Neural progenitor cell (in vitro differentiated cells): ENCODE measurements around the gene PIAS1. TPM values are rescaled to one million over a fixed set of nuclear protein-coding genes. Genes with fewer than 3 reads are reported as not detected.

Experiments
- DNase-seq: peaks from one replicate; pipeline ENCODE4 v3.0.0-alpha.2; 2016; ENCODE audit warnings: low spot score
- H2AFZ ChIP-seq: fragments of 200-600 bp; sonication (generic); replicated peaks from 2 replicates; pipeline ENCODE4 v1.6.1; 2016; ENCODE audit warnings: antibody characterized with exemption
- H3F3A ChIP-seq: fragments of 200-600 bp; sonication (generic); 2 replicates; pipeline ENCODE4 v1.6.1; 2016; ENCODE audit warnings: antibody characterized with exemption, low read depth
- H3K27ac ChIP-seq: fragments of 200-600 bp; sonication (generic); 2 replicates; pipeline ENCODE4 v1.5.1; 2016; ENCODE audit warnings: mild to moderate bottlenecking
- H3K27me3 ChIP-seq: fragments of 200-600 bp; sonication (generic); 2 replicates; pipeline ENCODE4 v1.6.1; 2016; ENCODE audit warnings: mild to moderate bottlenecking, moderate library complexity
- H3K36me3 ChIP-seq: fragments of 200-600 bp; sonication (generic); 2 replicates; pipeline ENCODE4 v1.5.1; 2016
- H3K4me1 ChIP-seq: fragments of 200-600 bp; sonication (generic); 2 replicates; pipeline ENCODE4 v1.6.1; 2016; ENCODE audit warnings: mixed run types
- H3K4me2 ChIP-seq: fragments of 200-600 bp; sonication (generic); 2 replicates; pipeline ENCODE4 v1.6.1; 2016
- H3K4me3 ChIP-seq: fragments of 200-600 bp; sonication (generic); 2 replicates; pipeline ENCODE4 v1.5.1; 2016
- H3K79me2 ChIP-seq: fragments of 200-600 bp; sonication (generic); 2 replicates; pipeline ENCODE4 v1.6.1; 2016; ENCODE audit warnings: low read depth
- H3K9ac ChIP-seq: fragments of 200-600 bp; sonication (generic); 2 replicates; pipeline ENCODE4 v1.6.1; 2016
- H3K9me3 ChIP-seq: fragments of 200-600 bp; sonication (generic); 2 replicates; pipeline ENCODE4 v1.5.1; 2016; ENCODE audit warnings: low read depth
- H4K20me1 ChIP-seq: fragments of 200-600 bp; sonication (generic); 2 replicates; pipeline ENCODE4 v1.6.1; 2016; ENCODE audit warnings: low read depth
- H3K27ac Mint-ChIP-seq: 3 replicates; pipeline ENCODE4 v1.8.0; 2021; ENCODE audit warnings: mixed read lengths
- H3K27me3 Mint-ChIP-seq: 2 replicates; pipeline ENCODE4 v1.8.0; 2022; ENCODE audit warnings: low read depth, mild to moderate bottlenecking, inconsistent platforms, moderate library complexity, mixed read lengths; ENCODE audit not compliant: insufficient read depth
- H3K36me3 Mint-ChIP-seq: 3 replicates; pipeline ENCODE4 v1.8.0; 2021; ENCODE audit warnings: mixed read lengths
- H3K4me1 Mint-ChIP-seq: 3 replicates; pipeline ENCODE4 v1.8.0; 2021; ENCODE audit warnings: mixed read lengths
- H3K4me3 Mint-ChIP-seq: 3 replicates; pipeline ENCODE4 v1.8.0; 2021; ENCODE audit warnings: mild to moderate bottlenecking, moderate library complexity, mixed read lengths
- H3K9me3 Mint-ChIP-seq: 3 replicates; pipeline ENCODE4 v1.8.0; 2020; ENCODE audit warnings: mixed read lengths
- CTCF ChIP-seq: fragments of 200-600 bp; sonication (generic); IDR thresholded peaks from 2 replicates; pipeline ENCODE4 v1.5.1; 2017; ENCODE audit warnings: antibody characterized with exemption, mild to moderate bottlenecking
- EZH2 ChIP-seq: fragments of 200-600 bp; sonication (generic); IDR thresholded peaks from 2 replicates; pipeline ENCODE4 v1.6.1; 2017; ENCODE audit warnings: antibody characterized with exemption, mild to moderate bottlenecking, moderate library complexity
- EZH2phosphoT487 ChIP-seq: fragments of 200-600 bp; sonication (generic); IDR thresholded peaks from 2 replicates; pipeline ENCODE4 v1.6.1; 2017; ENCODE audit warnings: antibody characterized with exemption
- total RNA-seq: library from RNA; depleted of rRNA; stranded (reverse); fragments of >200 nt; gene quantifications from 2 replicates; pipeline ENCODE4 v1.2.3, GENCODE V29; 2015; ENCODE audit warnings: low replicate concordance

The PIAS1 gene
- total RNA-seq, 1 donor from 2014 or later, result 34.6 TPM

DNA sequence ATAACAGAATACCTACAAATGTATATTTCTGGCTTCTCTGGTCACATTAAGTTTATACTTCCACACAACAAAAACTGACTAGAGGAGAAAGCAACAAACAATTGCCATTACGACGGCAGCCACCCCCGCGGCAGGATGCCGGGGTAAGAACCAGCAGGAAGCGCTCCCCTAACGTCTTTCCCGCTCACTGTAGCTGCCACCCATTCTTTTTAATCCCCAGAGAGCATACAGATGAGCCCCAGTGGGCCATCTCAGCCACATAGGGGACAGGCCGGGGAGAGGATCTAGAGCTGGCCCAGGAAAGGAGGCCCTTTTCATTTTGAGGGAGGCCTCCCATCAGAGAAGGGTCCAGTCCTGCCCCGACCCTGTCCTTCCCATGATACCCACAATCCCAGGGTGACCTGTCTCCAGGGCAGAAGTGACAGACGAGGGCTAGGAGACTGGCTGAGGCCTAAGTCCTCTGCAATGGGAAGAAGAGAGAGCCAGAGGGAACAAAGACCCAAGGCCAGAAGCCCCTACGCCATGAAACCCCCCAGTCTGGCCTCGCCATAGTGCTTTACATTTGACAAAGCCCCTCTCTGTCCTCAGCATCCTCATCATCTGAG is 154.6 kb downstream of the PIAS1 start:
- H3K36me3 Mint-ChIP-seq, result peaks cover 2% of the 10 kb centered on the region
- H3K79me2 ChIP-seq, result no peaks in the 10 kb centered on the region
- H3K36me3 ChIP-seq, result no peaks in the 10 kb centered on the region
- H3K4me1 ChIP-seq, result peaks cover 25% of the 10 kb centered on the region
- H3K27ac Mint-ChIP-seq, result no peak overlapping the region
- peaks cover 10% of the 10 kb centered on the region for H3K27me3 ChIP-seq
- no peaks in the 10 kb centered on the region for H3K9me3 Mint-ChIP-seq
- DNase-seq, result no peak
- H2AFZ ChIP-seq, result no peak overlapping the region
- TF ChIP-seq CTCF, result no peak
- no peak for TF ChIP-seq EZH2phosphoT487
- no peak for TF ChIP-seq EZH2
- peaks cover 57% of the 10 kb centered on the region for H4K20me1 ChIP-seq
- no peak overlapping the region for H3K4me3 Mint-ChIP-seq
- H3K4me2 ChIP-seq, result no peak overlapping the region
- peaks cover 8% of the 10 kb centered on the region for H3F3A ChIP-seq
- H3K9ac ChIP-seq, result no peak overlapping the region
- H3K4me1 Mint-ChIP-seq, result peaks cover 18% of the 10 kb centered on the region
- H3K27ac ChIP-seq, result no peak overlapping the region
- no peaks in the 10 kb centered on the region for H3K9me3 ChIP-seq
- no peaks in the 10 kb centered on the region for H3K27me3 Mint-ChIP-seq
- no peak overlapping the region for H3K4me3 ChIP-seq

GRCh38 chr15:68209272-68209671 is 155.2 kb downstream of the PIAS1 start:
- Histone ChIP-seq H3F3A (peaks cover 8% of the 10 kb centered on the region), H3K27me3 (peaks cover 5% of the 10 kb centered on the region), H3K79me2 (peaks cover 4% of the 10 kb centered on the region), H3K9ac (no peak overlapping the region), H3K27ac (no peak overlapping the region), H3K4me1 (peaks cover 25% of the 10 kb centered on the region), H4K20me1 (peaks cover 57% of the 10 kb centered on the region), H3K36me3 (no peaks in the 10 kb centered on the region), H2AFZ (no peak overlapping the region), H3K9me3 (no peaks in the 10 kb centered on the region), H3K4me3 (no peak overlapping the region), H3K4me2 (no peak overlapping the region)
- Mint-ChIP-seq H3K4me3 (no peak overlapping the region), H3K4me1 (peaks cover 18% of the 10 kb centered on the region), H3K27me3 (no peaks in the 10 kb centered on the region), H3K27ac (no peak overlapping the region), H3K9me3 (no peaks in the 10 kb centered on the region), H3K36me3 (peaks cover 2% of the 10 kb centered on the region)
- no peak for DNase-seq
- TF ChIP-seq EZH2phosphoT487, result no peak
- TF ChIP-seq CTCF, result no peak
- TF ChIP-seq EZH2, result no peak

GRCh38 chr15:68209735-68210408 is 155.8 kb downstream of the PIAS1 start:
- H3K9me3 Mint-ChIP-seq, result no peaks in the 10 kb centered on the region
- Histone ChIP-seq H3K9me3 (no peaks in the 10 kb centered on the region), H2AFZ (no peak overlapping the region), H3K4me2 (no peak overlapping the region), H3K36me3 (no peaks in the 10 kb centered on the region), H3K27ac (no peak overlapping the region), H3K79me2 (peaks cover 10% of the 10 kb centered on the region), H3F3A (peaks cover 8% of the 10 kb centered on the region), H4K20me1 (peaks cover 52% of the 10 kb centered on the region), H3K4me1 (peaks cover 24% of the 10 kb centered on the region), H3K27me3 (no peaks in the 10 kb centered on the region), H3K9ac (no peak overlapping the region), H3K4me3 (no peak overlapping the region)
- no peaks in the 10 kb centered on the region for H3K27me3 Mint-ChIP-seq
- no peak overlapping the region for H3K4me3 Mint-ChIP-seq
- H3K36me3 Mint-ChIP-seq, result peaks cover under 1% of the 10 kb centered on the region
- no peak for DNase-seq
- TF ChIP-seq EZH2phosphoT487 (no peak), CTCF (no peak), EZH2 (no peak)
- no peak overlapping the region for H3K27ac Mint-ChIP-seq
- H3K4me1 Mint-ChIP-seq, result peaks cover 14% of the 10 kb centered on the region
